Stimulated activated CD8-positive, alpha-beta memory T cell treated with anti-CD3 and anti-CD28 coated beads, Interleukin-4, amount 100 ng/mL, for 4 hours (primary cell): ENCODE results near the gene TMCO2.

Experiments used
- DNase-seq, 2 donors: peaks; one replicate each; pipeline ENCODE4 v3.0.0-alpha.2; 2020; ENCODE audit warnings: low read depth in 2 of 2, low spot score in 1 of 2

Gene TMCO2

DNA sequence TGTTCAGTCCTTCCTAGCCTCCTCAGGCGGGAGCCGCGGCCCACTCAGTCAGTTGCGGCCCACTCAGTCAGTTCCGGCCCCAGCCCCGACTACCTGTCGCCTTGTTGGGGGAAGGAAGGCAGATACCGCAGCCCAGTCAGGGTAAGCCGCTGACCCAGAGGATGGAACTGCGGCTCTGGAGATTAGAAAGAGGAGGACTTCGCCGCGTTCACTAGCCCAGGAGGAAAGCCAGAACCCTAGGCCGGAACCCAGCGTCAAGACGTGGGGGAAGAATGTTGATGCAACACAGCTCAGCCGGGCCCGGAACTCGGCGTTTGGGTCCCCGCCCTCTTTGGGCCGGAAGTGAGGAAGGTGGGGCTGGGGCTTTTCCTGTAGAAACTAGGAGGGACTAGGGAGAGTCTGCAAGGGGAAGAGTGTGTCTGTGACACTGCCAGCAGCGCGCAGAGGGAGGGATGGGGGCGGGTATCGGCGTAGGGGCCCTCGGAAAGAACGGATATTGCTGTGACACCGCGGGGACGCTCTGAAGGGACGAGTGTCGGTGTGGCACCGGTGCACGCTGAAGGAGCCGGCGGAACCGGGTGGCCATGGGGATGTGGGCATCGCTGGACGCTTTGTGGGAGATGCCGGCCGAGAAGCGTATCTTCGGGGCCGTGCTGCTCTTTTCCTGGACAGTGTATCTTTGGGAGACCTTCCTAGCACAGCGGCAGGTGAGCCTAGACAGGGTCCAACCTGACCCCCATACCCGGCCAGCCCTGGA, 10.1 kb downstream of the TMCO2 start, which contains the start of gene ZMPSTE24:
ZMPSTE24 (plus strand) TSS at position 549 of the 757 bp plus-strand sequence; CDS start at position 585, 36 bp downstream.
- DNase-seq, result peak; percentile 91 to 94

DNA sequence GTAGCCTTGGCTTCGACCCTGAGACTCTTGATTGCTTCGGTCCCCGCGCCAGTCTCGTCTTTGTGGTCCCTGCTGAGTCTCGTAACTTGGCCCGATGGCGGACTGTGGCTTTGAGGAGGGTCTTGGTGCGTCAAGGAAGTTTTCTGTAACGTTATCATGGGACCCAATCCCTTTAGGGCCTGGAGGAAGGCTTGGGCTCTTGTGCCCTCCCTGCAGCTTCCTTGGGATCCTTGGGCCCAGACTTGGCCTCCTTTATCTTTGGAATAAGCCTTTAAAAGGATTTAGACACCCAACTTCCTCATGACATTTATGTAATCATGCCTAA, 10.7 kb downstream of the TMCO2 start:
- no peak for DNase-seq

DNA sequence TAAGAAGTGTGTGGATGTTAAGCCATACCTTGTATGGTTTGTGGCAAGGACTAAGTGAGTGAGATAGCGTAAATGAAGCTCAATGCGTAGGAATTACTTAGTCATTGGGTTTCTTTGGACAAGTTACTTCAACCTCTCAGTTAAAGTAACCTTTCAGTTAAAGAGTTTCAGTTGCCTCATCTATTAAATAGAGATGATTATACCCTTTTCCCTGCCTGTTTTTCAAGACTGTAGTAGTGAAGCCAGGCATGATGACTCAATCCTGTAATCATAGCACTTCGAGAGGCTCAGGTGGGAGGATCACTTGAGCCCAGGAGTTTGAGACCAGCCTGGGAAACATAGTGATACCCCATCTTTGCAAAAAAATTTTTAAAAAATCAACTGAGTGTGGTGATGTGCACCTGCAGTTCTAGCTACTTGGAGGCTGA, 16.6 kb downstream of the TMCO2 start:
- DNase-seq, result no peak

DNA sequence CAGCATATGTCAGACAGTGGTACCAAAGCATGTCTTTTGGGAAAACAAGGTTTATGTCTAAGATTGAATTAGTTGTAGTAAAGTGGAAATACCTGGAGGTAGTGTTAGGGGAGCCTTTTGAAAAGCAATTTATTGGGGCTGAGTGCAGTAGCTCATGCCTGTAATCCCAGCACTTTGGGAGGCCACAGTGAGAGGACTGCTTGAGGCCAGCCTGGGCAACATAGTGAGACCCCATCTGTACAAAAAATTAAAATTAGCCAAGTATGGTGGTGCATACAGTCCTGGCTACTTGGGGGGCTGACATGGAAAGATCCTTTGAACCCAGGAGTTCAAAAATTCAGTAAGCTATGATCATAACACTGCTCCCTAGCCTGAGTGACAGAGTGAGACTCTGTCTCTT, 17.6 kb downstream of the TMCO2 start:
- DNase-seq, result no peak

DNA sequence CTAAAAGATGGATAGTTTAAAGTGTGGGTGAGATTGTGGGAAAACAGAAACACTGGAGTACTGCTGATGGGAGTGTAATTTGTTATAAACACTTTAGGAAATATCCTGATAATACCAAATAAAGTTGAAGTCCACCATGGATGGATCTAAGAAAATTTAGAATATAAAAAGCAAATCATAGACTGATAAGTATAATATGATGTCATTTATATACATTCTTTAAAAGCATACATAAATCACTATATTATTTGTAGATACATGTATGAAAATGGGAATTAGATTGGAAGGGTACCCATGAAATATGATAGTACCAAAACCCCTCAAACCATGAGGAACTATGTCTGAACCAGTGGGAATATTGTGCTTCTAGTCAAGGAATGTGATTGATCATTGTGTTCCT, 18.2 kb downstream of the TMCO2 start:
- no peak for DNase-seq

DNA sequence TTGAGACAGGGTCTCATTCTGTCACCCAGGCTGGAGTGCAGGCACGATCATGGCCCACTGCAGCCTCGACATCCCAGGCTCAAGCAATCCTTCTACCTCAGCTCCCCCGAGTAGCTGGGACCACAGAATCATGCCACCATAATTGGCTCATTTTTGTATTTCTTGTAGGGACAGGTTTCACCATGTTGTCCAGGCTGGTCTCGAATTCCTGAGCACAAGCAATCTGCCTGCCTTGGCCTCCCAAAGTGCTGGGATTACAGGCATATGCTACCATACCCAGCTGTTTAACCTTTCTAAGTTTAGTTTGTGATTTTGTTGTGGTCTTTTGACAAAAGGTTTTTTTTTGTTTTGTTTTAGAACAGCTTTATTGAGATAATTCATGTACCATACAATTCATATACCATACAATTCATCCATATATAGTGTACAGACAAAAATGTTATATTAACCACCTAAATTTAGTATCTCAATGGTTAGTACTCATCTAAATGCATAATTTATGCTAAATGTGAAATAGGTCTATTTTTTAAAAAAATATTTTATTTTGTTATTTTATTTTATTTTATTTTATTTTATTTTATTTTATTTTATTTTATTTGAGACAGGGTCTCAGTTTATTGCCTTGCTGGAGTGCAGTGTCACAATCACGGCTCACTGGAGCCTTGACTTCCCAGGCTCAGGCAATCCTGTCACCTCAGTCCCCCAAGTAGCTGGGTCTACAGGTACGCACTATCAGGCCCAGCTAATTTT, 19.2 kb downstream of the TMCO2 start:
- no peak for DNase-seq

DNA sequence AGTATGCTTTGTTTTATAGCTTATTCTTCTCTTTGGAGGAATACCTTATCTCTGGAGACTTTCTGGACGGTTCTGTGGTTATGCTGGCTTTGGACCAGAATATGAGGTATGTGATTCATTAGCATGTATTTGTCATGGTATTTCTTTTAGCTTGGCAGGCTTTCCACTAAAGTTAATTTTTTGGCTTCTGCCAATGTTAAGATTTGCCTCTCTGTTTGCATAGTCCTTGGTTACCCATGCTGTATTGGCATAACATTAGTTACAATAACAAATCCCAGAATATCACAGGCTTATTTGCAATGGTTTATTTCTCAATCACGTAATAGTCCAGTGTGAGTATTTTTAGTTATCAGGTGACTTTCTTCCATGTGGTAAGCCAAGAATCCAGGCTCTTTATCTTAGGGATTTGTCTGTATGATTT, 20.0 kb downstream of the TMCO2 start:
- DNase-seq, result no peak

DNA sequence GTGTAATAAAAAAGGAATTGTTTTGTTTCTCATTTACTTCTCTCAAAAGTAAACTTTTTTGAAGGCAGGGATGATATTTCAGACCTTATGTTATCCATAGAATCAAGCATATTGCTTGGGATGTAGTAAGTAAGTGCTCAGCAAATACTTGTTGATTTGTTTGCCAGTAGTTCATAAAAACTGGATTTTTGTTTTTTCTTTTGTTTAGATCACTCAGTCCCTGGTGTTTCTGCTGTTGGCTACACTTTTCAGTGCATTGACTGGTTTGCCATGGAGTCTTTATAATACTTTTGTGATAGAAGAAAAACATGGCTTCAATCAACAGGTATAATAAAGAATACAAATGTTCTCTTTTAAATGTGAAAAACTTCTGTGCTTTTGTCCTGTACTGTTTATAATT, 20.5 kb downstream of the TMCO2 start:
- no peak for DNase-seq

DNA sequence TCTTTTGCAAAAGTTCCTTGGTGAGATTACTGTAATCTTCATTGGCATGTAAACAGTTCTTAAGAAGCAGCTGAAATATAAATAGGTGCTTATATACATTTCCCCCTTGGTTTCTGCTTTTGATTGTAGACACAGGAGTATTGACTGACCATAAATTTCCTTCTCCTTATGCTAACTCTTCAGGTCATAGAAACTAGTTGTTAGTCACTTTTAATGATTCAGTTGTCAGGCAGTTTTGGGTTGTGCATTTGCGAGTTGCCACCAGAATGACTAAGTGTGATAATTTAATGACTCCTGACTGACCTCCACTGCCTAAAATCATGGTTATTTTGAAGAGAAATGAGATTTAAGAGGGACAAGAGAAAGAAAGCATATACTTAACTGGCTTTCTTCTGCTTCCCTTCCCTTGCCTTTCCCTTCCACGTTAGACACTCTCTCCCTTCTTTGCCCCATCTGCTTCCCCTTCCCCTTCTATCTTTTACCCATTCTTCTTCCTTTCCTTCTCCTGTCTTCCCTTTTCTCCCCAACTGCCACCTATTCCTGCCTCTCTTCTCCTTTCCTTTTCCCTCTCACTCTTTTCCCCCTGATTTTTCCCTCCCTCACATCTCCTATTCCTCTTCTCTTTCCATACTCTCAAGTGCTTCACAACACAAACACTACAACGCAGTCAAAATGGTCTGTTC, 22.6 kb downstream of the TMCO2 start:
- DNase-seq, result no peak

DNA sequence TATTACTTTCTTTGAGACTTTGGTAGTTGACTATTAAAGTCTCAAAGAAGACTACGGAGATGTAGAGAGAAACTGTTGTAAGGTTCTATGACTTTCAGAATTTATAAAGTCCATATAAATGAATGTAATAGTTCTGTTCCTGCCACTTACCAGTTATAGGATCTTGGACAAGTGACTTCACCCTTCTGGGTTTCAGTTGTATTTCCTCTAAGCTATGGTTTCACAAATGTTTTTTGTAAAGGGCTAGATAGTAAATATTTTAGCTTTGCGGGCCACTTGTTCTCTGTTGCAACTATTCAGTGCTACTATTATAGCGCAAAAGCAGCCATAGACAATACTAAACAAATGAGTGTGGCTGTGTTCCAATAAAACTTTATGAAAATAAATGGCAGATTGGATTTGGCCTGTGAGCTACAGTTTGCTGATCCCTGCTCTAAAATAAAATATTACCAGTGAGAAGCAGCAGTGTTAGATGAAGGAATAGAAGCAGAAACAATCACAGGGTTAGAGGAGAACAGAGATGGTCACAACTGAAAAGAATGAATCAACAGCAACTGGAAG, 25.0 kb downstream of the TMCO2 start:
- no peak for DNase-seq

DNA sequence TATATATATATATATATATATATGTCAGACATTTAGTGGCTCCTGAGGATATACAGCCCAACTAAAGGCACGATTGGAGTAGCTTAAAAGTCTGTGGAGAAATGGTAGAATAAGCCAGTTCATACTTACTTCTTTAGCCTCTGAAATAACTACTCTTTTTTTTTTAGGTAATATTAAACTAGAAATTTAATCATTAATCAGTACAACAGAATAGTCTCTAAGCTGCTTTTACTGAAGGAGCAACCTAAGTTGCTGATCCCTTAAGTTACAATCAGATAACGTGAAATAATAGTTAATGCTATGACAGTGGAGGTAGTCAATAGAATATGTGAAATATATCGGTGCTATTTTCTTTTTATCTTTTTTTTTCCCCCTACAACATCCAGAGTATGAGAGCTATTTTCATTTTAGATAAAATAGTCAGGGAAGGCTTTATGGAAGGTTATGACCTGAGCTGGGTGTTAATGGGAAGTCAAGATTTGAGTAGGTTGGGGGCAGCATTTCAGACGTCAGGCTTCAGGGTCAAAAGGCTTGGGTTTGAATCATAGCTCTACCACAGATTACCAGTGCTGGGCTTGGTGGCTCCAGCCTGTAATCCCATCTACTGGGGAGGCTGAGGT, 25.9 kb downstream of the TMCO2 start:
- DNase-seq, result no peak

DNA sequence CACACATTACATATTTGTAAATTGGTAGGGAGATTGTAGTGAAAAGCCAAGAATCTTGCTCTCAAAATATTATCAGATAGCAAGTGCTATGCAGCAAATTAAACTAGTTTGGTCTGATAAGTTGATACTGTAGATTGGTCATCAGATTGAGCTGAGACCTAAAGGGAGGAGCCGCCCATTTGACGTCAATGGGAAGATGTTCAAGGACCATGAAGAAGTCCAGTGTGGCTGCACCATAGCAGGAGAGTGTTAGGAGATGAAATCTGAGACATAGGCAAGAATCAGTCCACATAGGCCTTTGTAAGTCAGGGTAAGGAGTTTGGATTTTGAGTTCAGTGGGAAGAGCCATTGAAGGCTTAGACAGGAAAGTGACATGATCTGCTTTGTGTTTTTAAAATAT, 26.6 kb downstream of the TMCO2 start:
- DNase-seq, result no peak

DNA sequence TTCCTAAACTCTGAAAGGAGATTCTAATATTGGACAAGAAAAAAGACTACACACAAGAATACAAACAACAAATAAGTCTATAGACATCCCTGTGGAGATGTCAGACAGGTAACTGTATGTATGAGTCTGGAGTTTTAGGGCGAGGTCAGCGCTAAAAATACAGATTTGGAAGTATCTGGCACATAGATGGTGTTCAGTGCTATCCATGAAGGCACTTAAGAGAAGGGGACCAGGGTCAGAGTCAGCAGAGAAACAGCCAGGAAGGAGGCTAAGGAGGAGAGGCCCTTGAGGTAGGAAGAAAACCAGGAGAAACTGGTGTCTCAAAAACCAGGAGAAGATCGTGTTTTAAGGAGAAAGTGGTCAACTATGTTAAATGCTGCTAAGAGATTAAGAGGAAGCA, 28.4 kb downstream of the TMCO2 start:
- DNase-seq, result no peak

DNA sequence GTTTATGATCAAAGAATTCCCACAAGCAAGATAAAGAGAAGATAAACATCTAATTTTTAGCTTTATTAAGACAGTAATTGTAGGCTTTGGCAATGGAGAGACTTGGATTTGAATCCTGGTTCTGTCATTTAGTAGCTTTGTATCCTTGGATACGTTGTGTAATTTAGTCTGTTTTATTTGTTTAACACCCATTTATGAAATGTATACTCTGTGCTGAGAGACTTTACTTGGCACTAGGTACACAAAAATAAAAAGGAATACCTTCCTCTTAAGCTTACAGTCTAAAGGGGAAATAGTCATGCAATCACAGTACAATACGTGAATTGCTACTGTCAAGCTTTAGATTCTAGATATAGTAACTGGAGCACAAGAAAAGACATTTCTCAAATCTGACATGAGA, 34.1 kb downstream of the TMCO2 start:
- DNase-seq, result no peak

DNA sequence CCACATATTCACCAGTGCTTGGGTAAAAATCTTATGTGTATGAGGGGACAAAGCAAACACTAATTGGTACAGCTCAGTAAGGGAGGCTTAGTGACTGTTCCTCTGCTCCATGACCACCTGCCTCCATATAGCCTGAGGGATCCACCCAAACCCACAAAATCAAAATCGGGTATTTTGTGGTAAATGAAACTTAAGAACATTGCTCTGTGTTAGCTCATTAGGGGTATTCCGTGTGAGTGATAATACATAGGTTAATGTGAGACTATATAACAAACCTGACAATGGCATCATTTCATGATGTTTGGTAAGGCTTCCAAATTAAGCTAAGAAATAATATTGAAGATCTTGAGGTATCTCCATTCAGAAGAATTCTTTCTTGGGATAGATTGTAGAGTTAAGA, 43.6 kb downstream of the TMCO2 start:
- DNase-seq, result no peak

DNA sequence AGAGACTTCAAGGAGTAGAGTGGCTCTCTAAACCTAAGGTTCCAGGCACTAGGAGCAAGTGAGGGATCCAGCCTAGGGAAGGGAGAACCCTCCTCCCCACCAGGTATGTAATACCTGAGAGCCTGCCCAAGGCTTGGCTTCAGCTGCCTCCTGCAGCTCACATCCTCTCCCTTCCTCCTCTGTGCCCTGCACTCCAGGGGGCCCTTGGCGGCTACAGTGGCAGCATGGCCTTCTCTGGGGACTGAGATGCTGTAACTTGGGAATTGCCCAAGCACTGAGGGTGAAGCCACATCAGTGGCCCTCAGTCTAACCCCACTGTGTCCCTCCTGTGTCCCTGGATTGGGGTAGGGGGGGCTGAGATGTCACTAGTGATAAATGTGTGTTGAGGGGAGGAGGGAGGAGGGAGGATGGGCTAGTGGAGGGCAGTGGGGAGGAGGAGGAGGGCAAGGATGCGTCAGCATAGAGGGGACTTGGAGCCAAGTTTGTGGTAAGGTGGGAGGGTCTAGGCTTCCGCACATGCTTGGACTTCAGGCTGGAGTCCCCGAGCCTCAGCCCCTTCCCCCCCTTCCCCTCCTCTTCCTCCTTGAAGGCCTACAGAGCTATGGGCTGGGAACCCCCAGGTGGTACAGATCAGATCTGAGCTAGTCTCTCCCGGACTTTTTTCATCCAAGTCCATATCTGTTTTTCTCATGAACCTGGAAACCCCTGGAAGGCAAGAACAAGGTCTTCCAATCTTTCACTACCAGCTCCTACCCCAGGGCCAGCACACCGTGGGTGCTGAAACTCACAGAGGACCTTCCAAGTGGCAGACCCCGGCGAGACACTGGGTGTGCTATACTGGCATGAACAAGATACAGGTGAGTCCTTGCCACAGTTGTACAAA, 51.9 kb downstream of the TMCO2 start:
- DNase-seq, result no peak

DNA sequence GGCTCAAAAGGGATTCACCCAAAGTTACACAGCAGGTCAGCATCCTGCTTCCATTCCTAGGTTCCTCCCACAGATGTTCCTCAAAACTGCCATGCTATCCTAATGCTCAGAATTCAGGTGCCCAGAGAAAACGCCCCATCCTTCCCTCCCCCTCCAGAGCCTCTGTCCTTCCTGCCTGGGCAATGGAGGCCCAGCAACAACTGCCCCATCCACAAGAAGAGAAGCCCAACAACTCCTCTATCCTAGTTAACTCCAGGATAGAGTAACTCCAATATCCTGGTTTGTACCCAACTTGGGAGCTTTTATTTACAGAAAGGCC, 52.5 kb downstream of the TMCO2 start:
- DNase-seq, result no peak

DNA sequence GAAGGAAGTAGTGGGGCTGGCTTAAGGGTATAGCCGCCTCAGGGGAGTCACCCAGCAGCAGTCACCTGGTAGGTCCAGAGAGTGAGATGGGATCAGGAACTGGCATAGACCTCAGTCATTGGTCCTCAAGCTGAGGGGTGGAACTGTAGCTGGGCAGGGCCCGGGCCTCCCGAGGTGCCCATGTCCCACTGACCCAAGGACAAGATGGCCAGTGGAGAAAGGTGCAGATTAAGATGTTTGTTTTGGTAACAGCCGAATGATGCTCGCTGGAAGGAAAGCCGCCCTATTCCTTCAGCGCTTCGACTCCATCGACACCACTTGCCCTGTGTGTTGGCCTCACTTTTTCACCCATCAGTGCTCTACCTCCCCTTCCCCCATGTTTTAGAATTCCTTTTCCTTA, 52.9 kb downstream of the TMCO2 start:
- no peak for DNase-seq

DNA sequence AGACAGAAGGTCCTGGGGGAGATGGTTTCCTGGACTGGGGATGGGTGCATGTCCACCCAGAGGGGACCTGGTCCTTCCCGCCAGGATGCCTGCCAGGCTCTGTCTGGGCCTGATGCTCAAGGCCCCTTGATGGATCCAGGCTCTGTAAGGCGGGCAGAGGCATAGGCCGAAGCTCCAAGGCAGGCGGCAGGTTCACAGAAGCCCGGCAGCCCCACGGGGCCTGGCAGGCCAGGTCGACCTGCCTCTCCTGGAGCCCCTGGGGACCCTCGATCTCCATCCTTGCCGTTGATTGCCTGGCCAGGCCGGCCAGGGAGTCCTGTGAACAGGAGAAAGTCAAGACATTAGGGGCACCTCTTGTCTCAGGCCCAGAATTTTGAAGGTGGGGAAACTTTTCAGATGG, 53.3 kb downstream of the TMCO2 start:
- no peak for DNase-seq
